ENCODE data around the gene UPB1. TPM values are rescaled to one million over a fixed set of nuclear protein-coding genes. Genes with fewer than 3 reads are reported as not detected.

Gene UPB1
- total RNA-seq, 4 donors from 2014 or later, result 0.80 TPM; not detected in 3

DNA sequence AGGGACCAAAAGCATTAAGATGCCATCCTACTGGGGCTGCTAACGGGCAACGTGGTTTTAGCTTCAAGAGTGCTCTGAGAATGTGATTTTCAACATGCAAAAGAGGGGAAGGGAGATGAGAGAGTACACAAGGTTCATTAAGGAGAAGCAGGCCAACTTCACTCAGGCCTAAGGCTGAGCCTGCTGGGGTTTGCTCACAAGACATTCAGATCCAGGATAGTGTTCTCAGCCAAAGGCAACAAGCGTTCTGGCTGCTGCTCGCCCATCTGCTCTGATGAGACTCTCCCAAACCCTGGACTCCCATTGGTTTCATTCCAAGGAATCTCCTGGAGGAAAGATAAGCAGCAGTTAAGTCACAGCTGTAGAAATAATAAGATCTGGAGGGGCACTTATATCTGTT, 23.6 kb upstream of the UPB1 start:
- DNase-seq, result no peak
- Histone ChIP-seq H3K36me3 (no peaks in the 10 kb centered on the region), H3K4me3 (no peak overlapping the region), H3K9me3 (no peaks in the 10 kb centered on the region), H3K4me1 (peaks cover 0 to 7% (median 0%) of the 10 kb centered on the region in 4 donors), H3K27ac (no peak overlapping the region), H3K27me3 (no peaks in the 10 kb centered on the region)
- TF ChIP-seq POLR2A (IDR thresholded peaks at IDR 0.05), result no peak
- TF ChIP-seq, protein P1, sequence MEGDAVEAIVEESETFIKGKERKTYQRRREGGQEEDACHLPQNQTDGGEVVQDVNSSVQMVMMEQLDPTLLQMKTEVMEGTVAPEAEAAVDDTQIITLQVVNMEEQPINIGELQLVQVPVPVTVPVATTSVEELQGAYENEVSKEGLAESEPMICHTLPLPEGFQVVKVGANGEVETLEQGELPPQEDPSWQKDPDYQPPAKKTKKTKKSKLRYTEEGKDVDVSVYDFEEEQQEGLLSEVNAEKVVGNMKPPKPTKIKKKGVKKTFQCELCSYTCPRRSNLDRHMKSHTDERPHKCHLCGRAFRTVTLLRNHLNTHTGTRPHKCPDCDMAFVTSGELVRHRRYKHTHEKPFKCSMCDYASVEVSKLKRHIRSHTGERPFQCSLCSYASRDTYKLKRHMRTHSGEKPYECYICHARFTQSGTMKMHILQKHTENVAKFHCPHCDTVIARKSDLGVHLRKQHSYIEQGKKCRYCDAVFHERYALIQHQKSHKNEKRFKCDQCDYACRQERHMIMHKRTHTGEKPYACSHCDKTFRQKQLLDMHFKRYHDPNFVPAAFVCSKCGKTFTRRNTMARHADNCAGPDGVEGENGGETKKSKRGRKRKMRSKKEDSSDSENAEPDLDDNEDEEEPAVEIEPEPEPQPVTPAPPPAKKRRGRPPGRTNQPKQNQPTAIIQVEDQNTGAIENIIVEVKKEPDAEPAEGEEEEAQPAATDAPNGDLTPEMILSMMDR (IDR thresholded peaks at IDR 0.05), result no peak

DNA sequence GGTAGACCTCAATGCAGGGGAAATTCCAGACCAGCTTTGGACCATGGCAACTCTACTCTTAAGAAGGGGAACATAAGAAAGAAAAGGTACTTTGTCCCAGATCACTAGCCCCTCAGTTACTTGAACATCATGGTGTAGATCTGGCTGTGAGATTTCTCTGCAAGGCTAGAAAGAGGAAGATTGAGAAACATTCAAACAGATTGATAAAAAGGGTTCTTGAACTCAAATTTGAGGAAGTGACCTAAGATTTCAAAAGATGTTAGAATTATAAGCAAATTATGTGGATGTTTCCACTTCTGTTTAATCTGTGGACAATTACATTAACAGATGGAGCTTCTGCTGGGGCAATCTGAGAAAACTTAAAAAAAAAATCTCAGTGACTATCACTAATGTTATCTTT, 21.8 kb upstream of the UPB1 start:
- Histone ChIP-seq H3K4me3 (no peak overlapping the region), H3K27ac (no peak overlapping the region), H3K36me3 (no peaks in the 10 kb centered on the region), H3K9me3 (no peaks in the 10 kb centered on the region), H3K27me3 (no peaks in the 10 kb centered on the region), H3K4me1 (no peaks in the 10 kb centered on the region)
- no peak for DNase-seq
- no peak for TF ChIP-seq POLR2A (IDR thresholded peaks at IDR 0.05)
- TF ChIP-seq, protein P1 (IDR thresholded peaks at IDR 0.05), result no peak

DNA sequence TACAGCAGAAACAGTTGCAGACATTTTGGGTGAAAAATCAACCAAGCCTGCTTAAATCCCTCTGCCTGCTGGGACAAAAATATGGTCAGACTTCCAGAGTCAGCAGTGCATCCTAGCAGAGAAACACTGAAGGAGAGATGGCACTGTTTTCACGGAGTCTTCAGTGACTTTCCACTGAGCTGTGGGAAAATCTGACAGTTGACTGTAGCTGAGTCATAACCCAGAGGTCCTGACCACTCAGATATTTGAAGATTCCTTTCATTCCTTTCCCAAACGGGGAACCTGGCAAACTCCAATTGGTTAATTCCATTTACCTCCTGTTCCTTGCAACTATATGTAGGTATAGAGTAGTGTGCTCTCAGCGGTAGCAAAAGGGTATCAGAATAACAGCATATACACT, 20.9 kb upstream of the UPB1 start:
- TF ChIP-seq, protein P1 (IDR thresholded peaks at IDR 0.05), result no peak
- TF ChIP-seq POLR2A (IDR thresholded peaks at IDR 0.05), result no peak
- Histone ChIP-seq H3K9me3 (no peaks in the 10 kb centered on the region), H3K4me1 (no peaks in the 10 kb centered on the region), H3K4me3 (no peak overlapping the region), H3K36me3 (no peaks in the 10 kb centered on the region), H3K27me3 (no peaks in the 10 kb centered on the region), H3K27ac (no peak overlapping the region)
- no peak for DNase-seq

DNA sequence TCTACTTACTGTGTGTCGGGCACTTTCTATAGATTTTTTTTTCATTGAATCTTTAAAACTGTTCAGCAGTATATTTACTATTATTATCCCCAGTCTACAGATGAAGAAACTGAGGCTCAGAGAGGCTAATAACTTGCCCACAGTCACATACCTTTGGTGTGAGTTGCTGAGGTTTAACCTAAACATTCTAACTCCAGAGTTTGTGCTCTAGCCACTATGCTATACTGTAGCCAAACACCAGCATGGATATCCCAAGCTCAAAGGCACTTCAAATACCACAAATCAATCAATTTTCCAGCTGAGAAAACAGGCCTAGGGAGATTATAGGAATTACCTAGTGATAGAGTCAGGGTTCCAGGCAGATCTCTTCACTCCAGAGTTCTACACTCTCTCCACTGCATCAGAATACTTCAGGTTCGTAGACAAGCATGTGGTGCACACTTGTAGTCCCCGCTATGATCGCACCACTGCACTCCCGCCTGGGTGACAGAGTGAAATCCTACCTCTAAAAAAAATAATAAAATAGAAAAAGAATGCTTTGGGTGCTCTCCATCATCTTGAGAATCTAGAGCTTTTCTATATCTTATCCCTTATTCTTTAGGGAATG, 20.4 kb upstream of the UPB1 start:
- no peaks in the 10 kb centered on the region for H3K4me1 ChIP-seq
- no peaks in the 10 kb centered on the region for H3K9me3 ChIP-seq
- no peaks in the 10 kb centered on the region for H3K27me3 ChIP-seq
- H3K4me3 ChIP-seq, result no peak overlapping the region
- no peaks in the 10 kb centered on the region for H3K36me3 ChIP-seq
- TF ChIP-seq, protein P1 (IDR thresholded peaks at IDR 0.05), result no peak
- no peak for TF ChIP-seq POLR2A (IDR thresholded peaks at IDR 0.05)
- no peak overlapping the region for H3K27ac ChIP-seq
- DNase-seq, result no peak

DNA sequence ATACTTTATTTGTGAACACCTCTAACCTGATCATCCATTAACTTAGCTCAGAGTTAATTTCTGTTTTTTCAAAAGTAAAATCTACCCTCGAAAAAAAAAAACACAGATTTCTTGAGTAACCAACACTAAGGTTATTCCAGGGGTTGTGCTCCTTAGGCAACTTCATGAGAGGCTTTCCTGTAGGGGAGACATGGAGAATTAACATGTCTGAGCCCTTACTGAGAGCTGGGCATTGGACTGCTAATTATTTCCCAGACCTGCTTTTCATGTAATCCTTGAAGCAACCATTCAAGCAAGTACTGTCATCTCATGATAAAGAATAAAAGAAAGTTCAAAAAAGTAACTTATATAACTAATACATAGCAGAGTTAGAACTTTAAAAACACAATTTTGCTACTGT, 13.5 kb upstream of the UPB1 start:
- TF ChIP-seq, protein P1 (IDR thresholded peaks at IDR 0.05), result no peak
- no peak for TF ChIP-seq POLR2A (IDR thresholded peaks at IDR 0.05)
- Histone ChIP-seq H3K4me3 (no peak overlapping the region), H3K27me3 (no peaks in the 10 kb centered on the region), H3K36me3 (no peaks in the 10 kb centered on the region), H3K4me1 (no peaks in the 10 kb centered on the region), H3K27ac (no peak overlapping the region), H3K9me3 (no peaks in the 10 kb centered on the region)
- DNase-seq, result no peak

DNA sequence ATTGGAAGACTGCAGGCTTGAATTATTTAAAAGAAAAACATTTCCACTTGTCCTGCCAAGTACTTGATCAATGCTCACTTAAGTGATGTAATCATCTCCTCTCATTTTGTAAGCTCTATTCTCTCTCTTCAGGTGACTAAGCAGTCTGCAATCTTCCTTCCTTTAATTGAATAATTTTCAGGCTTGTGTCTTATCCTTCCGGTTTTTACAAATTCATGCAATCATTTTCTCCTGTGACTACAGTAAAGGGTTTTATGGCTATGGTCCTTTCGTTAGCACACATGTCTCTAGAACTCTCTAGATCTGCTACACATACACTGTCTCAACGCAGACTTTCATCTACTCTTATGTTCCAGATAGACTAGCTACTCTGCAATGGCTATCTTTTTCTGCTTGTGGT, 12.6 kb upstream of the UPB1 start:
- no peaks in the 10 kb centered on the region for H3K9me3 ChIP-seq
- H3K4me1 ChIP-seq, result no peaks in the 10 kb centered on the region
- H3K4me3 ChIP-seq, result no peak overlapping the region
- DNase-seq, result no peak
- no peaks in the 10 kb centered on the region for H3K27me3 ChIP-seq
- TF ChIP-seq, protein P1 (IDR thresholded peaks at IDR 0.05), result no peak
- TF ChIP-seq POLR2A (IDR thresholded peaks at IDR 0.05), result no peak
- no peaks in the 10 kb centered on the region for H3K36me3 ChIP-seq
- no peak overlapping the region for H3K27ac ChIP-seq

Measured in Peyer's patch (tissue), 4 donors.